GM23338 (cell line): ENCODE results near the gene NPFF. TPM values are rescaled to one million over a fixed set of nuclear protein-coding genes. Genes with fewer than 3 reads are reported as not detected.
A peak's percentile ranks its signal among the peaks of the same experiment; 100 is the strongest.

Source experiments
- ATAC-seq: fragments of 200-7000 bp; cut with Tn5 transposase; 3 replicates; pipeline ENCODE4 v1.9.1; 2020
- DNase-seq: peaks from one replicate; pipeline ENCODE4 v3.0.0-alpha.2; 2015; ENCODE audit warnings: low spot score
- H2AFZ ChIP-seq: fragments of 200-600 bp; sonication (generic); 2 replicates; pipeline ENCODE4 v1.8.0; 2016; ENCODE audit warnings: antibody characterized with exemption, mild to moderate bottlenecking, moderate library complexity
- H3F3A ChIP-seq: fragments of 200-600 bp; sonication (generic); replicated peaks from 2 replicates; pipeline ENCODE4 v1.8.0; 2017; ENCODE audit warnings: antibody characterized with exemption, mixed run types, low read depth
- H3K27ac ChIP-seq: fragments of 200-600 bp; sonication (generic); 2 replicates; pipeline ENCODE4 v1.6.1; 2016; ENCODE audit warnings: low read depth
- H3K27me3 ChIP-seq: fragments of 200-600 bp; sonication (generic); 2 replicates; pipeline ENCODE4 v1.8.0; 2016; ENCODE audit warnings: mild to moderate bottlenecking, mixed run types, moderate library complexity; ENCODE audit not compliant: insufficient read depth
- H3K36me3 ChIP-seq: fragments of 200-600 bp; sonication (generic); 2 replicates; pipeline ENCODE4 v1.8.0; 2016; ENCODE audit warnings: mild to moderate bottlenecking; ENCODE audit not compliant: insufficient read depth
- H3K4me1 ChIP-seq: fragments of 200-600 bp; sonication (generic); 2 replicates; pipeline ENCODE4 v1.8.0; 2016; ENCODE audit warnings: mild to moderate bottlenecking, moderate library complexity; ENCODE audit not compliant: insufficient read depth
- H3K4me2 ChIP-seq: fragments of 200-600 bp; sonication (generic); 2 replicates; pipeline ENCODE4 v1.7.1; 2017; ENCODE audit warnings: mixed run types
- H3K4me3 ChIP-seq: fragments of 200-600 bp; sonication (generic); 2 replicates; pipeline ENCODE4 v1.6.1; 2016; ENCODE audit warnings: mixed run types
- H3K79me2 ChIP-seq: fragments of 200-600 bp; sonication (generic); replicated peaks from 2 replicates; pipeline ENCODE4 v1.8.0; 2017; ENCODE audit warnings: mild to moderate bottlenecking; ENCODE audit not compliant: insufficient read depth
- H3K9me2 ChIP-seq: fragments of 200-600 bp; sonication (generic); 2 replicates; pipeline ENCODE4 v1.8.0; 2017; ENCODE audit not compliant: insufficient read depth
- H4K20me1 ChIP-seq: fragments of 200-600 bp; sonication (generic); replicated peaks from 2 replicates; pipeline ENCODE4 v1.8.0; 2017; ENCODE audit warnings: mild to moderate bottlenecking; ENCODE audit not compliant: insufficient read depth
- H3K27ac Mint-ChIP-seq: 2 replicates; pipeline ENCODE4 v1.8.0; 2020; ENCODE audit warnings: inconsistent platforms, mild to moderate bottlenecking, moderate library complexity, mixed read lengths
- H3K27me3 Mint-ChIP-seq: 3 replicates; pipeline ENCODE4 v1.8.0; 2022; ENCODE audit warnings: low read depth, mild to moderate bottlenecking, moderate library complexity, mixed read lengths, inconsistent platforms; ENCODE audit not compliant: insufficient read depth, poor library complexity
- H3K36me3 Mint-ChIP-seq: 3 replicates; pipeline ENCODE4 v1.8.0; 2021; ENCODE audit warnings: low read depth, mild to moderate bottlenecking, inconsistent platforms, moderate library complexity, mixed read lengths
- H3K4me1 Mint-ChIP-seq: 3 replicates; pipeline ENCODE4 v1.8.0; 2020; ENCODE audit warnings: mild to moderate bottlenecking, inconsistent platforms, mixed read lengths
- H3K4me3 Mint-ChIP-seq: 3 replicates; pipeline ENCODE4 v1.8.0; 2021; ENCODE audit warnings: moderate library complexity, mild to moderate bottlenecking, inconsistent platforms, mixed read lengths
- H3K9me3 Mint-ChIP-seq: 3 replicates; pipeline ENCODE4 v1.8.0; 2020; ENCODE audit warnings: moderate library complexity, mild to moderate bottlenecking, inconsistent platforms, mixed read lengths
- JUNB ChIP-seq: IDR thresholded peaks from one replicate; pipeline ENCODE4 v1.6.1; 2016; ENCODE audit warnings: antibody characterized with exemption; ENCODE audit not compliant: unreplicated experiment
- STAT1 ChIP-seq: IDR thresholded peaks from one replicate; pipeline ENCODE4 v1.6.1; 2016; ENCODE audit warnings: antibody characterized with exemption; ENCODE audit not compliant: unreplicated experiment
- ZNF114 ChIP-seq: fragments of 250-450 bp; sonication (Bioruptor Pico); IDR thresholded peaks from 2 replicates; pipeline ENCODE4 v1.5.0; 2020; ENCODE audit warnings: mild to moderate bottlenecking, moderate library complexity
- ZNF331 ChIP-seq: fragments of 250-450 bp; sonication (Bioruptor Pico); IDR thresholded peaks from 2 replicates; pipeline ENCODE4 v1.5.0; 2020; ENCODE audit warnings: low read depth, mild to moderate bottlenecking, moderate library complexity
- polyA plus RNA-seq: library from polyadenylated mRNA; unstranded; fragments of >200 nt; fragmentation: Nextera tagmentation; extraction: Ambion mirVana; gene quantifications from 2 replicates; pipeline ENCODE4 v1.2.1, GENCODE V29; 2016
- total RNA-seq: library from RNA; depleted of rRNA; stranded (reverse); fragments of >200 nt; shearing (Covaris generic); gene quantifications from 2 replicates; pipeline ENCODE4 v1.2.3, GENCODE V29; 2014
- TF ChIP-seq, protein P1 (sequence below), 2 experiments: fragments of 200-600 bp in 1 of 2; sonication (generic) in 1 of 2; conservative IDR thresholded peaks; 2 replicates each; pipeline versions ENCODE4 v1.5.1 to v1.6.1; 2016 to 2017; ENCODE audit warnings: antibody characterized with exemption in 2 of 2, low read depth in 2 of 2, mild to moderate bottlenecking in 2 of 2, moderate library complexity in 1 of 2

Gene NPFF
- total and polyA plus RNA-seq, 2 experiments from 2014 or later, result 0.69 to 0.71 TPM

DNA sequence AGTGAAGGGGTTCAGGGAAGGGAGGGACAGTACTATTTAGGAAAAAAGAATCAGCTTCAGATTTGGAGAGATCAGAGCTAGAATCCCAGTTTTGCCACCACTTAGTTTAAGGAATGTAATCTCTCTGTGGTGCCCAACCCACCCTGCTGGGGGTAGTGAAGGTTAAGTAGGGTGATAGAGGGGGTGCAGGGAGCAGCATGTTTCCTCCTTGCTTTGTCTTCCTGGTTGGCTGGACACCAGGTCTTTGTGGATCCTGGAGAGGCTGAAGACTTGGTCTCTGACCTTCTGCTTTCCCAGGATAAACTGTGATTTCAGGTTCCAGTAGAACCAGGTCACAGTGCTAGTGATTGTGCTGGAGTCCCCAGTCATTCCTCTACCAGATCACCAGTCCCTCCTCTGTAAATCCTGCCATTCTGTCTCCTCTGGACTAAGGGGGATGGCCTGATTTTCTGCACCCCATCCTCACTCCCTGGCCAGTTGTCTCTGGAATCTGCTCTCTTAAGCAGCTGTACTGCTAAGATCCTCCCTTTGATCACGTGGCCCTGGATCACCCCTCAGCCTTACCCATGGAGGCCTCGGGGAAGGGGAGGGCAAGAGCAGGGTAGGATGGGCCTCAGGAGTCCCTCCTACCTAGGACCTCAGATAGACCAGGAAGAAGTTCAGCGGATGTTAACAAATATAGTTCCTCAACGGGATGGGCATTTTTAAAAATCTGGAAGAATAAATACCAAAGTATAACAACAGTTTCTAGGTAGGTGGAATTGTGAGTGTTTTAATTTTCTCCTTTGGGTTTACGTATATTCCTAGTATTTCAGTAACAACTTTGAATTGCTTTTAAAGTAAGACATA lies 11.2 kb downstream of the NPFF start:
- Histone ChIP-seq H3K27ac (no peak overlapping the region), H3K4me3 (no peak overlapping the region), H2AFZ (no peak overlapping the region), H3K4me1 (peaks cover 41% of the 10 kb centered on the region), H3K79me2 (peaks cover 17% of the 10 kb centered on the region; the same call in 1 of the 2 replicates), H3K36me3 (no peaks in the 10 kb centered on the region), H3K9me2 (no peaks in the 10 kb centered on the region), H3K27me3 (no peaks in the 10 kb centered on the region), H4K20me1 (no peaks in the 10 kb centered on the region; the same call in 1 of the 2 replicates), H3K4me2 (peak overlapping the region; percentile 22; the same call in 1 of the 2 replicates), H3F3A (peaks cover 16% of the 10 kb centered on the region)
- Mint-ChIP-seq H3K4me3 (peak overlapping the region; percentile 22), H3K36me3 (peaks cover 3% of the 10 kb centered on the region; the same call in 2 of the 3 replicates), H3K27me3 (peaks cover 20% of the 10 kb centered on the region), H3K4me1 (peaks cover 62% of the 10 kb centered on the region), H3K27ac (peak overlapping the region; percentile 75), H3K9me3 (peaks cover 3% of the 10 kb centered on the region)
- TF ChIP-seq STAT1 (no peak), ZNF331 (no peak), ZNF114 (CRISPR knock-in tag) (no peak)
- DNase-seq (peak; percentile 83), ATAC-seq (peak; percentile 8)

DNA sequence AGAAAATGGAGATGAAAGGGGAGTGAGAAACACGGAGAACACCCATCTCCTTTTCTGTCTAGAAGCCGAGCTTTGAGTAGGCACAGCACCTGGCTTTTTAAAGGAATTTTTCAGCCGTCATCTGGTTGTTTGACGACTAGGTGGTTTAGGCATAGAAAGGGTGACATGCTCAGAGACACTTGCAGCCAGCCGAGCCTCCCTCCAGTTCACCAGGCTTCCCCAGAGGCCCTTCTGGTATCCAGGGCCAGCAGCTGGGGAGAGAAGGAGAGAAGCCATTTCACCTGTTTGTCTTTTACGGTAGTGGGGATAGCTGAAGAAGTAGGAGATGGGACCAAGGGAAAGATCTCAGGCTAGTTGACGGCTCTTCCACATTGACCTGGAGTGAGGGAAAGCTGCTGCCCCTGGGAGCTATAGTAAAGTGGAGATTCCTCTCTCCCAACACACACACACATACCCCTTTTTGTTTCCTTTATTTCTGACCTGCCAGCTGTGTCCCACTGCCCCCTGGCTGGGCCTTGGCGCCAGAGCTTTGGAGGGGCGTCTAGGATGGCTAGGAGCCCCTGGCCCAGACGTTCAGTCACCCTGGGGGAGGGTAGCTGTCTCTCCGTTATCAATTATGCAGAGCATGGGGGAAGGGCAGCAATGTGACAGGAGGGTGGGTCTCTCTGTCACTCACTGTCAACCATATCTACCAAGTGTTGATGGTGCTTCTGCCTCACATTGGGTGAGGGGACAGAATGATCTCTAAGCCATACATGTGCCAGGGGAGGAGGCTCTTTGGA lies 13.5 kb downstream of the NPFF start:
- Mint-ChIP-seq H3K27ac (peak overlapping the region; percentile 95), H3K4me3 (peak overlapping the region; percentile 92), H3K36me3 (peaks cover 3% of the 10 kb centered on the region; the same call in 2 of the 3 replicates), H3K27me3 (peaks cover 17% of the 10 kb centered on the region), H3K4me1 (peaks cover 56% of the 10 kb centered on the region), H3K9me3 (peaks cover 2% of the 10 kb centered on the region; the same call in 2 of the 3 replicates)
- Histone ChIP-seq H3K27ac (peak overlapping the region; percentile 88), H3K4me2 (peak overlapping the region; percentile 98), H3K36me3 (no peaks in the 10 kb centered on the region), H3F3A (peaks cover 9% of the 10 kb centered on the region; the same call in 1 of the 2 replicates), H3K79me2 (peaks cover 17% of the 10 kb centered on the region; the same call in 1 of the 2 replicates), H3K9me2 (no peaks in the 10 kb centered on the region), H4K20me1 (peaks cover 8% of the 10 kb centered on the region; the same call in 1 of the 2 replicates), H3K4me1 (peaks cover 35% of the 10 kb centered on the region), H2AFZ (peak overlapping the region; percentile 92), H3K27me3 (no peaks in the 10 kb centered on the region), H3K4me3 (peak overlapping the region; percentile 82)
- peak; percentile 40 for DNase-seq
- no peak for ATAC-seq
- TF ChIP-seq JUNB, result no peak
- TF ChIP-seq, protein P1, sequence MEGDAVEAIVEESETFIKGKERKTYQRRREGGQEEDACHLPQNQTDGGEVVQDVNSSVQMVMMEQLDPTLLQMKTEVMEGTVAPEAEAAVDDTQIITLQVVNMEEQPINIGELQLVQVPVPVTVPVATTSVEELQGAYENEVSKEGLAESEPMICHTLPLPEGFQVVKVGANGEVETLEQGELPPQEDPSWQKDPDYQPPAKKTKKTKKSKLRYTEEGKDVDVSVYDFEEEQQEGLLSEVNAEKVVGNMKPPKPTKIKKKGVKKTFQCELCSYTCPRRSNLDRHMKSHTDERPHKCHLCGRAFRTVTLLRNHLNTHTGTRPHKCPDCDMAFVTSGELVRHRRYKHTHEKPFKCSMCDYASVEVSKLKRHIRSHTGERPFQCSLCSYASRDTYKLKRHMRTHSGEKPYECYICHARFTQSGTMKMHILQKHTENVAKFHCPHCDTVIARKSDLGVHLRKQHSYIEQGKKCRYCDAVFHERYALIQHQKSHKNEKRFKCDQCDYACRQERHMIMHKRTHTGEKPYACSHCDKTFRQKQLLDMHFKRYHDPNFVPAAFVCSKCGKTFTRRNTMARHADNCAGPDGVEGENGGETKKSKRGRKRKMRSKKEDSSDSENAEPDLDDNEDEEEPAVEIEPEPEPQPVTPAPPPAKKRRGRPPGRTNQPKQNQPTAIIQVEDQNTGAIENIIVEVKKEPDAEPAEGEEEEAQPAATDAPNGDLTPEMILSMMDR (conservative IDR thresholded peaks at IDR 0.05; ENCODE audit: low read depth in 2 of 2), result peak in 1 of 2 experiments; percentile 26; a peak in 1 of 4 replicates
